Hematopoietic multipotent progenitor cell treated with erythropoietin and hydrocortisone succinate and interleukin-3 and kit ligand, for 15 days (in vitro differentiated cells): ENCODE measurements around the gene CALM3.

Experiments
- DNase-seq: peaks from one replicate; pipeline ENCODE4 v3.0.0-alpha.2; 2015; ENCODE audit warnings: low spot score

The CALM3 gene

DNA sequence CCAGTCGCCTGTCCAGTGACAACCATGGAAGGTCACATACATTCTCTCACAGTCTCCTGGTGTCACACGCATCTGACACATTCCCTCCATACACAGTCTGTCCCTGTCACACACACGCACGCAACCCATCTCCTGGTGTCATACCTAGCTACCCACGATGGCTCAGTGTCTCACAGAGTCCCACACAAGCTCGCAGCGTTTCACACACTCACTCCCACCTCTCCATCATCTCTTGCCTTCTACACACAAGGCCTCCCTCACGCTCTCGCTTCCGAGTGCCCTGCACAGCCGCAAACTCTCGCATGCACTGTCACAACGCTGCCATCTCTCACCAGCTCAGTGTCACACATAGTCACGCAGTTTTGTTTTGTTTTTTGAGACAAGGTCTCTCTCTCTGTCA is 36.1 kb downstream of the CALM3 start:
- no peak for DNase-seq

DNA sequence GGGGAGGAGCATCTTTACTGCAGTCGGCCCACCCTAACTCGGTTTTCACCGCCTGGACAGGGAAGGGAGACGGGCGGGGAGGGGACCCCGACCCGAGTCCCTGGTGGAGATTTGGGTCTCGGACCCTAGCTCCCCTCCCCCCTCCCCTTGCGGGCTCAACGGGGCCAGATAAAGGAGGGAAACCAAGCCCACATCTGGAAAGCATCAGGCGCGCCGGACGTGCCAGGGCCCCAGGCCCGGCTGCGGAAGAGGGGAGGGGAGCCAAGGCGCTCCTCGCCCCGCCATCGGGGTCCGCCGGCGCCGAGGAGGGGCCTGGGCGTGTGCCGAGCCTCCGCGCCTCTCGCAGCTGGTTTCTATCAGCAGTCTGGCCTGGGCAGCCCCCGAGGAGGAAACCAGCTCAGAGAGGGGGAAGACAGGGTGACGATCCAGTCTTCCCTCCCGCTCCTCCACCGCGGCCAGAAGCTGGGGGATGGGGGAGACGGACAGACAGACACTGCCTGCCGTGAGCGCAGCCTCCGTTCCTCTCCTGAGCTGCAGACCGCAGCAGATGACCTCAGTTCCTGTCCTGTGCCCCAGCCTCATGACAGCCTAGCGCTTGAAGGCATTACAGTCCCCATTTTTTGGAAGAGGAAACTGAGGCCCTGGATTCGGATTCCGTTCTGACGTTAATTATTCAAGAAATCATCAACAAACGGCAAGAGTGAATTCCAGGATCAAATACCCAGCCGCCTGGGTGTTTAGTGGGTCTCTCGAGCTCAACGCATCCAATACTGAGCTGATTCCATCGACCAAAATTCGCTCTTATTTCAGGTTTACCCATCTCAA is 38.4 kb downstream of the CALM3 start:
- no peak for DNase-seq

DNA sequence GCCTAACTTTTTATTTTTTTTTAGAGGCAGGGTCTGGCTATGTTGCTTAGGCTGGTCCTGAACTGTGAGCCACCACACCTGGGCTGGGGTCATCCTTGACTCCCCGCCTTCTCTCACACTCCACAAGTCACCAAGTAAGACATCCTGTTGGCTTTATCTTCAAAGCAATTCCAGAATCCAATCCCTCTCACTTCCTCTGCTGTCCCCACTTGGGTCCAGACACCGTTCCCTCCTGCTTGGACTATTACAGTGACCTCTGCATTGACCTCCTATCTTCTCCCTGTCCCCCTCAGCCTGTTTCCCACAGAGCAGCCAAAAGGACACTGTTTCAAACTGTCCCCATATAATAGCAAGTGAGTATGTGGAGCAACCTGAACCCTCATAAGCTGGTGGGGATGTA is 39.5 kb downstream of the CALM3 start:
- no peak for DNase-seq

DNA sequence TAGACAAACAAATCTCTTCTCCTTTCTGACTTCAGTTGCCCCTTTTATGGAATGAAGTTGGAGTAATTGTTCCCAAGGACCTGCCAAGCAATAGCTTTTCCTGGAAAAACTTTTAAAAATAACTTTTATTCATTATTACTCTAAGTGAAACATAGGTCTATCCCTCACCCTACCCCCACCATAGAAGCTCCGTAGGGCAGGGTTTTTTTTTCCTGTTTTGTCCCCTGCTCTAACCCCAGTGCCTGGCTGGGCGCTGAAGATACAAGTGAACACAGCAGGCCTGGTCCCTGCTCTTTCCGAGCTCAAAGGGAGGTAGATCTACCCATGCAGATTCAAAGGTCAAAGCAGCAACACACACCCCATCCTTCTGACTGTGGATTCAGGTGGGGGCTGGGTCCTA is 43.6 kb downstream of the CALM3 start:
- DNase-seq: no peak

DNA sequence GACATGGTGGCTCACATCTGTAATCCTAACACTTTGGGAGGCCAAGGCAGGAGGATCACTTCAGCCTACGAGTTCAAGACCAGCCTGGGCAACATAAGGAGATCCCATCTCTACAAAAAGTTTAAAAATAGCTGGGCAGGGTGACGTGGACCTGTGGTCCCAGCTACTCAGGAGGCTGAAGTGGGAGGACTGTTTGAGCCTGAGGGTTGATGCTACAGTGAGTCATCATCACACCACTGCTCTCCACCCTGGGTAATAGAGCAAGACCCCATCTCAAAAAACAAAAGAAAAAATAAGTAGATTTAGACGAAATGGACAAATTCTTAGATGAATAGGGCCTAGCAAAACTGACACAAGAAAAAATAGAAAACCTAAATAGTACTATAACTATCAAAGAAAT is 45.3 kb downstream of the CALM3 start:
- DNase-seq: no peak

DNA sequence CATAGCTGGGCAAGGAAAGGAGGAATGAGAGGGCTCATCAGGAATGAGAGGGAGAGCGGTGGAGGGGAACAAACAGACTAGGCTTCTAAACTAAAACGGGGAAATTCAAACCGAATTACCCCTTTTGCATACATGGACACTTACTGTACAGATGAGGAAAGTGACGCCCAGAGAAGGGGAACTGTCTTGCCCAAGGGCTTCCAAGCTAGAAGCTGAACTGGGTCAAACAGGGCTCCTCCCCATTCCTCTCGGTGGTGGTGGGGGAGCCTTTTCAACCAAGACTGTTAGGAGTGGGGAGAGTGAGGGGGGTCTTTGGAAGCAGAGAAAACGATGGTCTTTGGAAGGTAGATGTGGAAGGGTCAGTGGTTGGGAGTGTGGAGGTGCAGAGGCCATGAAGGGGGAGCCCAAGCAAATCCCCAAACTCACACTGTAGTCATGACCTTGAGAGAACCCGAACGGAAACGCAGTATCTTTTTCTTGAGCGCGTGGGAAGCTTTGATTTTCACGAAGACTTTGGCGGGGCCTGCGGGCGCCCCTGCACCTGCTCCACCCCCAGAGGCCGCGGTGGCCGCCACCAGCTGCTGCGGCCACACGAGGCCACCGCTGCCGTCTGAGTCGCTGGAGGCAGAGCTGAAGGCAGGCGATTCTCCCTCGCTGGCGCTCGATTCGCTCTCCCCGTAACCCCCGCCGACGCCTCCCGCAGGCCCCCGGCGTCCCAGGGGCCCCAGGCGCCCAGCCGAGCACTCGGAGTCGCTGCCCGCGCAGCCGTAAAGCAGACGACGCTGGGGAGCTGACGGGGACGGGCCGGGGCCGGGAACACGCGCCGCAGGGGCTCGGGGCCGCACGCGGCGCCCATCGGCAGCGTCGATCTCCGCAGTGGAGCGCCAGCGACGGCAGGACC is 47.2 kb downstream of the CALM3 start:
- DNase-seq: no peak

DNA sequence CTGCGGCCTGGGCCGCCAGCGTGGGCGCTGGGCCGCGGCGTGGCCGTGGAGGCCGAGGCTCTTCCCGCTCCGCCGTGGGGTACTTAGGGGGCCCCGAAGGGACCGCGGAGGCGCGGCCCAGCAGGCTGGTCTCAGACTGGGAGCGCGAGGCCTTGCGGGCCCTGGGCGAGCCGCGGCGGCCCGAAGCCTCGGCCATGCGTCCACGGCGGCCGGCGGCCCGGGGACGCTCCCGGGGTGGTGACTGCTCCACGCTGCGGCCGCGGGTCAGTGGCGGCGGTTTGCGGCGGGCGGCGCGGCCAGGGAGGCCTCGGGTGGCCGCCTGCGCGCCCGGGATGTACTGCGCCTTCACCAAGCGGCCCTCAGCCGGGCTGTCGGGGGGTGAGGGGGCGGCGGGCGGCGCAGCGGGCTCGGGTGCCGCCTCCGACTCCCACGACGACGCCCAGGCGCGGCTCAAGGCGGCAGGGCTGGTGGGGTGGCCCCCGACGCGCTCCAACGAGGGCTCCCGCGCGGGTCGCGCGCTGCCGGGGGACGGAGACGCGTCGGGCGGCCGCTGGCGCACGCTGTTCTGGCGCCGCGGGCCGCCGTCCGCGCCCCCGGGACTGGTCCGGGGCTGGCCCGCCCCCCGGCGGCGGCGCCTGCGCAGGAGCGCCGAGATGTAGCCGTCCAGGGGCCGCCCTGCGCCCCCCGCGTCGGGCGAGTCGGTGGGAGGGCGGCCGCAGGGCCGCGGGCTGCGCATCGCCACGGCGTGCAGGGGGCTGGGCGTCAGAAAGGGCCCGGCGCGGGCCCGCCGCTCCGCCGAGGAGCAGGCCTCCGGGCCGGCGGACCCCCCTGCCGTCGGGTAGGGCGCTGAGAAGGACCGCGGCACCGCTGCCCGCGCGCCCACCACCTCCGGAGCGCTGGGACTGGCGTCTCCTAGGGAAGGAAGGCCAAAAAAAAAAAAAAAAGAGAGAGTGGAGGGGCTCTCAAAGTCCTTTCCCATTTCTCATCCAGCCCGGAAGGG is 48.1 kb downstream of the CALM3 start:
- DNase-seq: no peak

DNA sequence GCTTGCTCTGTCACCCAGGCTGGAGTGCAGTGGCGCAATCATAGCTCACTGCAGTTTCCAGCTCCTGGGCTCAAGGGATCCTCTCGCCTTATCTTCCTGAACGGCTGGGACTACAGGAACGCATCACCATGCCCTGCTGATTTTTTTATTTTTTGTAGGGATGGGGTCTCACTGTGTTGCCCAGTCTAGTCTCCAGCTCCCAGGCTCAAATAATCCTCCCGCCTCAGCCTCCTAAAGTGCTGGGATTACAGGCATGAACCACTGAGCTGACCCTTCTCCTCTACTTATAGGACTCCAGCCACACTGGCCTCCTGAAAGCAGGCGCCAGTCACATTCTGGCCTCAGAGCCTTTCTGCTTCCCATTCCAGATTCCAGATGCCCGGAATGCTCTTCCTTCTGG is 49.3 kb downstream of the CALM3 start:
- DNase-seq: no peak

DNA sequence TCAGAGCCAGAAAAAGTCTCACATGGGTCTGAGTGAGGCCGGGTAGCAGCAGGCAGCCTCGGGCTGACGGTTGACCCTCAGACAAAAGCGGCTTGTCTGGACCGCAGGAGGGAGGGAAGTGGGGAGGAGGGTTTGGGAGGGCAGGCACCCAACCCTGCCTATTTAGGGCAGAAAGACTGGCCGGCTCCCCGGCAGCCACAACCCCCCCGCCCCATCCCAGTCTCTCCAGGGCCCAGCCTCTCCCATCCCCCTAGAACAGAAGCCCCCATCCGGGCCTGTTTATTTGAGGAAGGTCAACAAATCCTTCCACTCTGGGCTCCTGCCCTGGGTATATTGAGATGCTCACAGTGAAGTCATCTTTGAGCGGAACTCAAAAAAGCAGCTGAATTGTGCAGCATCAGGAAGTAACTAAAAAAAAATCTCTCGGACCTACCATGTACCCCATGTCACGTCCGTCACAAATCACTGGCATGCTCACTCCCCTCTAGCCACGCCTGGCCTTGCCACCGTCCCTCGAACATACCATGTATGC is 53.6 kb downstream of the CALM3 start:
- DNase-seq: no peak

DNA sequence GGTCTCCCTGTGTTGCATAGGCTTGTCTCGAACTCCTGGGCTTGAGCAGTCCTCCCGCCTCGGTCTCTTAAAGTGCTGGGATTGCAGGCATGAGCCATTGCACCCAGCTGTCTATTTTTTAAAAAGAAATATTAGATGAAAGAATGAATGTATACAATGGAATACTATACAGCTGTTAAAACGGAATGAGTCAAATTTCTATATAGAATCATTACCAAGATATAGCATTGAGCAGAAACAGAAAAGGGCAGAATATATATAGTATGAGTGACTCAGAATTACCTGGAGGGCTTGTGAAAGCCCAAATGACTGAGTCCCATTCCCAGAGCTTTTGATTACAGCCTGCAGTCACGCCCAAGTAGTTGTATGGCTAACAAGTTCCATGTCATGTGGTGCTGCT is 55.4 kb downstream of the CALM3 start:
- no peak for DNase-seq

DNA sequence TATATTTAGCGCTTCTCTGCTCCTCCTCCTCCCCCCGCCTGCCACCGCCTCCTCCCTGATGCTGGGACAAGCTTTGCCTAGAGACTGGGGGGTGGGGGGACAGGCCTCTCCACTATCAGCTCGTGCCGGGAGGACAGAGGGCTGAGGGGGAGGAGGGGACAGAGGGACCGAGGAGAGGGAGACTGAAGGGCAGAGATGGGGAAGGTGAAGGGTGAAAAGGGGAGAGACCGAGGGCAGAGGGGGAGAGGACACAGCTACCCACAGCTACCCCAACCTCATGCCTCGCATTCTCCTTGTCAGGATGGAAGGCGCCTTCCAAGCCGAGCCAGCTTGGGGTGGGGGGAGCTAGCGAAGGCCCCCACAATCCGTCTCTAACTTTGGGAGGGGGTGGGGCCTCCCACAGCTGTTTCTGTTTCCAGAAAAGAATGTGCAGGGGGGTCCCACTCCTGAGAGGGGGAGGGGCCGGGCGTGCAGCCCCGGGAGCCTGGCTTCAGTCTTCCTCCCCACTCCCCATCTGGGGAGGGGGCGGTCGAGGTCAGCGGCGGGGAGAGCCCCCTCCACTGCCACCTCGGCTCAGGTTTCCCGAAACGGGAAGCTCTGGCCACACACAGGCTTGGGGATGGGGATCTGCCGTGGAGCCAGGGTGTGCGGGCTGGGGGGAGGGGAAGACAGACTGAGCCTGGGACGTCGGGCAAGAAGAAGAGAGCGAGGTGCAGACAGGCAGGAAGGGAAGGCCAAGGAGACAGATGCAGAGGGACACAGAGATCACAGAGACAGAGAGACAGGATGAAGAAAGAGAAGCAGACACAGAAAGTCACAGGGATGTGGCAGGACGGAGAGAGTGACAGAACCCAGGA is 58.2 kb downstream of the CALM3 start:
- DNase-seq: no peak

DNA sequence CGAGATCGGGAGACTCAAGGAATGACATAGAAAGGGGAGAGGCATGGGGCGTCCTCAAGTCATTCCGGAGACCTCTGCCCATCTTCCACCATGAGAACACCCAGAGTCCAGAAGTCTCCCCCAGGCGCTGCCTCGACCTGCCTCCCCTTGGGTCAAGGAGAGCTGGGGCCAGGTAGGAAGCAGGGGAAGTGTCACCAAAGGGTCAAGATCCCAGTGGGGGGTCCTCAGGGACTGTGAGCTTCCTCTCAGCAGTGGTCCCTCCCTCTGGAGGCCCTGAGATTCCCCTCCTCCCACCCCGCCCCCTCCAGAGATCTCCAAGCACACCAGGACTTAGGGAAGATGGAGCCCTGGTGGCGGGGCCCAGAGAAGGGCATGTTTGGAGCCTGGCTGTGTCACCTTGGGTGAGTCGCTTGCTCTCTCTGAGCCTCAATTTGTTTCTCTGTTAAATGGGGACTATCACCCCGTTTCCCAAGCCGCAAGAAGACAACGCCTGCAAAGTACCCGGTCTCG is 58.9 kb downstream of the CALM3 start:
- DNase-seq: no peak
